ENCODE measurements around the gene MALAT1. TPM values are rescaled to one million over a fixed set of nuclear protein-coding genes. Genes with fewer than 3 reads are reported as not detected.
A peak's percentile ranks its signal among the peaks of the same experiment; 100 is the strongest.

MALAT1 gene
- total and polyA plus RNA-seq, 2 donors from 2014 or later = 219 to 15,262 TPM

DNA sequence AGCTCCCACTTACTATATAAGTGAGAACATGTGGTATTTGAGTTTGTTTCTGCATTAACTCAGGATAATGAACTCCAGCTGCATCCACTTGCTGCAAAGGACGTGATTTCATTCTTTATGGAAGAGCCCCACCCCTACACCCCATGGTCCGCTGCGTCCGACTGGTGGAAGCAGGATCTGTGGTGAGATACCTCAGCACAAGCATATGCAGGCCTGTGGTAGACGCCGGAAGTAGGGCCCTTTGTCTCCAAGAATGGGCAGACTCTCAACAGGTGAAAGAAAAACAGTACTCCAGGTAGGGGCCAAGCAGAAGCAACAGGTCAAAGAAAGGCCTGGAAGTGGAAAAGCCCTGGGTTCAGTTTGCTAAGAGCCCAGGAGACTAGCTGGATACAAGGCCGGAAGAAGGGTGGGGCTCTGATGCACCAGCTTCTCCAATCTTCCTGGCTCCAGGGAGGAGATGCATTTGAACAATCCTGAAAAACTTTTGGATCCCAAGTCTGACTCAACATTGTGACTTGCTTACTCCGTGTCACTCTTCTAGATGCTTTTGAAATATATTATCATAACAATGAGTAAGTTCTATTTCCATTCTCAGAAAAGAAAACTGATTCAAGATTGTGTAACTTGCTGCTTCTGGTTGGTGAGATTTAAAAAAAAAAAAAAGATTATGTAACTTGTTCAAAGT lies 45.9 kb upstream of the MALAT1 start:
- Histone ChIP-seq H3K36me3 (ENCODE audit: control insufficient read depth in 2 of 3, insufficient read depth in 3 of 3, low read length in 3 of 3) (no peaks in the 10 kb centered on the region), H3K27ac (ENCODE audit: low read depth in 2 of 2, low read length in 2 of 2) (no peak overlapping the region), H3K27me3 (ENCODE audit: control insufficient read depth, insufficient read depth, low read length) (no peaks in the 10 kb centered on the region), H3K9me3 (ENCODE audit: control insufficient read depth in 2 of 3, insufficient read depth in 1 of 3, low read length in 3 of 3) (no peaks in the 10 kb centered on the region), H3K4me3 (ENCODE audit: low read length in 3 of 3) (no peak overlapping the region), H3K9ac (ENCODE audit: low read length in 3 of 3) (no peak overlapping the region), H3K4me1 (ENCODE audit: control insufficient read depth in 2 of 3, insufficient read depth in 2 of 3, low read depth in 1 of 3, low read length in 3 of 3) (peaks cover 0 to 5% (median 4%) of the 10 kb centered on the region in 3 donors)
- DNase-seq (peak in 1 of 5 donors; percentile 52), FAIRE-seq (no peak)
- intact Hi-C loops (cut with DNase I) = no loop called here
- TF ChIP-seq, protein P1, sequence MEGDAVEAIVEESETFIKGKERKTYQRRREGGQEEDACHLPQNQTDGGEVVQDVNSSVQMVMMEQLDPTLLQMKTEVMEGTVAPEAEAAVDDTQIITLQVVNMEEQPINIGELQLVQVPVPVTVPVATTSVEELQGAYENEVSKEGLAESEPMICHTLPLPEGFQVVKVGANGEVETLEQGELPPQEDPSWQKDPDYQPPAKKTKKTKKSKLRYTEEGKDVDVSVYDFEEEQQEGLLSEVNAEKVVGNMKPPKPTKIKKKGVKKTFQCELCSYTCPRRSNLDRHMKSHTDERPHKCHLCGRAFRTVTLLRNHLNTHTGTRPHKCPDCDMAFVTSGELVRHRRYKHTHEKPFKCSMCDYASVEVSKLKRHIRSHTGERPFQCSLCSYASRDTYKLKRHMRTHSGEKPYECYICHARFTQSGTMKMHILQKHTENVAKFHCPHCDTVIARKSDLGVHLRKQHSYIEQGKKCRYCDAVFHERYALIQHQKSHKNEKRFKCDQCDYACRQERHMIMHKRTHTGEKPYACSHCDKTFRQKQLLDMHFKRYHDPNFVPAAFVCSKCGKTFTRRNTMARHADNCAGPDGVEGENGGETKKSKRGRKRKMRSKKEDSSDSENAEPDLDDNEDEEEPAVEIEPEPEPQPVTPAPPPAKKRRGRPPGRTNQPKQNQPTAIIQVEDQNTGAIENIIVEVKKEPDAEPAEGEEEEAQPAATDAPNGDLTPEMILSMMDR (IDR thresholded peaks at IDR 0.05; ENCODE audit: borderline replicate concordance, extremely low read depth, insufficient read depth) = no peak

DNA sequence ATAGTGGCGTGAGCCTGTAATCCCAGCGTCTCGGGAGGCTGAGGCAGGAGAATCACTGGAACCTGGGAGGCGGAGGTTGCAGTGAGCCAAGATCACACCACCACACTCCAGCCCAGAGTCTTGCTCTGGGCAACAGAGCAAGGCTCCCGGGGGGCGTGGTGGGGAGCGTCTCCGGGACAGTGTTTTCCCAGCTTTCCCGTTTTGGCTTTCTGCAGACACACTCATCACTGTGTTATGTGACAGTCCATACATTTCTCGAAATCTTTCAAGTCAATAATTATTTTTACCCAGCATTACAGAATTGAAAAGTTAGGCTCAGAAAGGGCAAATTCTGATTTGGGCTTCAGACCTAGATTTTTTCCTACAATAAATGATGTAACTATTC lies 44.5 kb upstream of the MALAT1 start:
- FAIRE-seq = no peak
- peaks cover 0 to 5% (median 4%) of the 10 kb centered on the region in 3 donors for H3K4me1 ChIP-seq (ENCODE audit: control insufficient read depth in 2 of 3, insufficient read depth in 2 of 3, low read depth in 1 of 3, low read length in 3 of 3)
- no peaks in the 10 kb centered on the region for H3K36me3 ChIP-seq (ENCODE audit: control insufficient read depth in 2 of 3, insufficient read depth in 3 of 3, low read length in 3 of 3)
- TF ChIP-seq, protein P1 (IDR thresholded peaks at IDR 0.05; ENCODE audit: borderline replicate concordance, extremely low read depth, insufficient read depth) = no peak
- H3K4me3 ChIP-seq (ENCODE audit: low read length in 3 of 3) = peak overlapping the region; percentile 69 to 78 (median 77)
- H3K9me3 ChIP-seq (ENCODE audit: control insufficient read depth in 2 of 3, insufficient read depth in 1 of 3, low read length in 3 of 3) = no peaks in the 10 kb centered on the region
- H3K27ac ChIP-seq (ENCODE audit: low read depth in 2 of 2, low read length in 2 of 2) = peak overlapping the region in 1 of 2 donors; percentile 90
- DNase-seq = no peak
- no peaks in the 10 kb centered on the region for H3K27me3 ChIP-seq (ENCODE audit: control insufficient read depth, insufficient read depth, low read length)
- peak overlapping the region in 2 of 3 donors; percentile 68 to 83 for H3K9ac ChIP-seq (ENCODE audit: low read length in 3 of 3)
- intact Hi-C loops (cut with DNase I) = no loop called here

DNA sequence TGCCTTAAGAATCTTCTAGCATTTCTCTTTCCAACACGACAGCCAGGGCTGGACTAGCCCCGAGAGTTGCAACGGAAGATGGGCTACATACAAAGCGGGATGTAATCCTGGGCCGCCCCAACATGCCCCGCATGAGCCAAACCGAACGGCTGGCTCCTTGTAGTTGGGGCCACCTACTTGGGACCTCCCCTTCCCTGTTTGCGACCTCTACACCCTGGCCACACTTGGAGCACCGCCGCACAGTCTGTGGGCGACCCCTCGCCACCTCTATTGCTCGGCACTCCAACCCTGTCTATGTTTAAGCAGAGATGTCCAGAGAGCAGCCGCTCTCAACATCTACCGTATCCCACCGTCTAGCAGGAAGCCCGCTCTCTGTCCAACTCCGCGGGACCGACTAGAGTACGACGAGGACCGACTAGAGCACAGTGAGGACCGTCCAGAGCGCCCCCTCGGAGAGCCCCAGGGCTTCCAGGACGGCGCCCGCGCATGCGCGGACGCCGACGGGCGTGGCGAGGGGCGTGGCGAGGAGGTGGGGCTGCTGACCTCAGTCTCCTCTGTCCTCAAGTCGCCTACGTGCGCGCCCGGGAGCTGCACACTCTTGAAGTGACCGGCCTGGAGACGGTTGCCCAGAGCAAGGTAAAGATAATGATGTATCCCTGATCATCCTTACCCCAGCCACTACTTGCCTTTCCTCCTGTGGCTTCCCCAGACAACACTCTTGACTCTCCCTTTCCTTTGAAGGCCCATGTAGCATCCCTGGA lies 44.0 kb upstream of the MALAT1 start:
- no peaks in the 10 kb centered on the region for H3K36me3 ChIP-seq (ENCODE audit: control insufficient read depth in 2 of 3, insufficient read depth in 3 of 3, low read length in 3 of 3)
- H3K4me1 ChIP-seq (ENCODE audit: control insufficient read depth in 2 of 3, insufficient read depth in 2 of 3, low read depth in 1 of 3, low read length in 3 of 3) = peaks cover 0 to 5% (median 4%) of the 10 kb centered on the region in 3 donors
- peak overlapping the region; percentile 63 to 90 for H3K27ac ChIP-seq (ENCODE audit: low read depth in 2 of 2, low read length in 2 of 2)
- H3K27me3 ChIP-seq (ENCODE audit: control insufficient read depth, insufficient read depth, low read length) = no peaks in the 10 kb centered on the region
- intact Hi-C loops (cut with DNase I) = no loop called here
- H3K4me3 ChIP-seq (ENCODE audit: low read length in 3 of 3) = peak overlapping the region; percentile 69 to 78 (median 77)
- no peaks in the 10 kb centered on the region for H3K9me3 ChIP-seq (ENCODE audit: control insufficient read depth in 2 of 3, insufficient read depth in 1 of 3, low read length in 3 of 3)
- FAIRE-seq = no peak
- TF ChIP-seq, protein P1 (IDR thresholded peaks at IDR 0.05; ENCODE audit: borderline replicate concordance, extremely low read depth, insufficient read depth) = no peak
- peak; percentile 90 to 96 (median 94) for DNase-seq
- H3K9ac ChIP-seq (ENCODE audit: low read length in 3 of 3) = peak overlapping the region; percentile 68 to 83 (median 71)
